Hepatic stellate cell (primary cell): ENCODE measurements around the gene LGALS3.

Source experiments
- DNase-seq: peaks from one replicate; pipeline ENCODE4 v3.0.0; 2011; ENCODE audit warnings: low spot score

The LGALS3 gene

DNA sequence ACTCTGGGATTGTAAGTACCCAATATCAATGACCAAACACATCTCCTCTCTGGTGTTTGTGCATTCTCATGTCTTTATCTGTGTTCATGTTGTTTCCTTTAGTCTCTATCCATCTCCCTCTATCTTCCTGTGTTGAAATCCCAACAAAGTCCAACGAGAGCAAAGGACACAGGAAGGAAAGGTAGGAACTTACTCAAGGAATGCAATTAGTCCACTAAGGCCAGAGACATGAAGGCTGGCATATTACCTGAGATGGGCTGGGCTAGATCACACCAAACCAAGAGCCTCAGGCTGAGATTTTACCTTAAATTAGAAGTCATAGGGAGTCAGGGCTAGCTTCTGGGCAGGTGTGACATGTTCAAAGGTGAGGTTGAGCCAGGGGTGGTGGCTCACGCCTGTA lies 14.3 kb upstream of the LGALS3 start:
- no peak for DNase-seq

DNA sequence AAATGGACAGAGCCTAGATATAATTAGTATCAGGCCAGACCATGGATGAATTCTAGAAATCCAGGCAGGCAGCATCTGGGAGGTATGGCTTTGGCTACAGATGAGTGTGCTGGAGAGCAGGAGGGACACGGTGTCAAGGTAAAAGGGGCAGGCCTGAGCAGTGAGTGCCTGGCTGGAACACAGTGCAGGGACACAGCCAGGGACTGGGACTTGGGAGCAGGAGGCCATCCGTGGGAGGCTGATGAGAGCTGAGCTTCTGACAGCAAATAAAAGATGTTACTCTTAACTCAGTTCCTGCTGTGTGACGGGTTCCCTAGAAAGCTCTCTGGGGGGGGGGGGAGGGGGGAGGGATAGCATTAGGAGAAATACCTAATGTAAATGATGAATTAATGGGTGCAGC lies 13.6 kb upstream of the LGALS3 start:
- DNase-seq = no peak

DNA sequence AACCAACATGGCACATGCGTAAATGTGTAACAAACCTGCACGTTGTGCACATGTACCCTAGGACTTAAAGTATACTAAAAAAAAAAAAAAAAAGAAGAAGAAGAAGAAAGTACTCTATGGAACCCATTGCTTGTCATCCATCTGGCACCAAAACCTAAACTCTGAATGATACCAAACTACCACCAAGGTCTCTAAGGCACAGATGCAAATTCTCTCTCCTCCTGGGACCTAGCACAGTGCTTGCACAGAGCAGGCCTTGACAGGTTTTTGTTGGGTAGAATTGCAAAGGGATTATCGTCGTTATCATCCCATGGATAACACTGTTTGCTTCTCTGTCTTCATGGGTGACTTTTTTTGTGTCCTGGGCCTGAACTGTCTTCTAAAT lies 13.2 kb upstream of the LGALS3 start:
- DNase-seq = no peak

DNA sequence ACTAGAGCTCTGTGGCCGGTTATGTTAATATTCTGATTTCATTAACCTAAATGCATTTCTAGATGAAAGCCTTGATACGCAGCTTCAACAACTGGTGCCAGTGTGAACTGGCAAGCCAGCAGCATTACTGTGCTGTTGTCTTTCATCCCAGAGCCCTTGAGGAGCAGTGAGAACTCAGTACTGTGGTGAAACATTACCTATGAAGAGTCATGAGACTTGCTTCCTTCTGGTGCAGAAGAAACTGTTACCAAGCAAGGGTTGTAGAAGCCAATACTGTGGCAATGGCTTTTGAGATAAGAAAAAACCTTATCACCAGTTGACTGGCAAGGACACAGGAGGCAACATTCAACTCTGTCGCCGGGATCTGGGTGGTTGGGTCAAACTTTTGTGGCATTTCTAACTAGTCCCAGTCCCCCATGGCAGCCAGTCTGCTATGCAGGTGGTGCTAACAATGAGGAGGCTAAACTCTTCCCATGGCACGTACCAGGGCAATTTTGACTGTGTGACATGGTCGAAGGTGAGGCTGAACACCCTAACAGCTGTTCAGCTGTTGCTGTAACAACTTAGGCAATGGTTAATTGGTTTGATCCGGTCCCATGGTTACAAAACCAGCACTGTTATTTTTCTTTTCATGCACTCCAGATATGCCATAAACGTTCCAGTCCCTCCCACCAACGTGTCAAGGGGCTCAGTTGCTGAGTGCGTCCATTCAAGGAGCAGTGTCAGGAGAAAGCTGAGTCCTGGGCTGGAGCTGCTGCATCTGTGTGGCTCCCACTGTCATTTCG lies 12.6 kb upstream of the LGALS3 start:
- no peak for DNase-seq

DNA sequence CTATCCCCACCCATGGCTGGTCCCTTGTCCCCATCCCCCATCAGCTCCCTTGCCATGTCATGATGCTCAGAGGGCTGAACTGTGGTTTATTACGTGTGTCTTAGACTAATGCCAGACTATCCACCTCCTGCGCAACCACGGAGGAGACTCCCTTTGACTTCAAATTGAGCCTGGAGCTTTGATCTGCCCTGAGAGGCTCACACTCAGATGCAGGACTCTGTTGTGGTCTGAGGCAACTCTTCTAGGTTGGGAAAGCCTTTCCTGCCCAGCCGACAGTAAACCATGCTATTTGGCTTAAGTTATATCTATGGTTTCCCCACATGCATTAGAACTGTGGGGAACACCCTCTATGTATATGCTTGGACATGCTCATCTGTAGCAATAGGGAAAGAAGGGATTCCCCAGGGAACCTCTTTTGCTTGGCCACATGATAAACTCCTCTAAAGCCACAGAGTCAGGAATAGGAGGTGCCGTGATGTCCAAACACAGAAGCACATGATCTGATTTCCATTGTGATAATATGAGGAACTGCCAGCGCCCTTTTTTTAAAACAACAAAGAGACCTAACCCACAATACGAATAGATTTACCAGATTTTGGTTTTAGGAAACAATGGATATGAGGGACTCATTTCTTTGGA lies 11.1 kb upstream of the LGALS3 start:
- no peak for DNase-seq

DNA sequence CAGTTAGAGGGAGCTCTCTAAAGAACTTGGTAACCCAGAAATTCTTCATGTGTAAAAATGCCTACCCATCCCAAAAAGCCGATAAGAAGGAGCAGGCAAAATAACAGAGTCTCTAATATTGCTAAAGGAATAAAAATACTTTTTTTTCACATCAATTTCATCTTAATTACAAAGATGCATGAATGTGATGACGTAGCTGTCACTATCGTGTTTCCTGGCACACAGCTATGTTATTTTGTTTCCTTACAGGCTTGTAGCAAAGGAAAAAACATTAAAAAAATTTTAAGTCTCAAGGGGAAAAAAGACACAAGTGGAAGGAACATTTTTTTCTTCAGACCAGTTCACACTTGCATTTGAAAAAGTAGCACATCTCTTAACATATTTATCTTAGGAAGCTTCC lies 10.3 kb upstream of the LGALS3 start:
- no peak for DNase-seq

DNA sequence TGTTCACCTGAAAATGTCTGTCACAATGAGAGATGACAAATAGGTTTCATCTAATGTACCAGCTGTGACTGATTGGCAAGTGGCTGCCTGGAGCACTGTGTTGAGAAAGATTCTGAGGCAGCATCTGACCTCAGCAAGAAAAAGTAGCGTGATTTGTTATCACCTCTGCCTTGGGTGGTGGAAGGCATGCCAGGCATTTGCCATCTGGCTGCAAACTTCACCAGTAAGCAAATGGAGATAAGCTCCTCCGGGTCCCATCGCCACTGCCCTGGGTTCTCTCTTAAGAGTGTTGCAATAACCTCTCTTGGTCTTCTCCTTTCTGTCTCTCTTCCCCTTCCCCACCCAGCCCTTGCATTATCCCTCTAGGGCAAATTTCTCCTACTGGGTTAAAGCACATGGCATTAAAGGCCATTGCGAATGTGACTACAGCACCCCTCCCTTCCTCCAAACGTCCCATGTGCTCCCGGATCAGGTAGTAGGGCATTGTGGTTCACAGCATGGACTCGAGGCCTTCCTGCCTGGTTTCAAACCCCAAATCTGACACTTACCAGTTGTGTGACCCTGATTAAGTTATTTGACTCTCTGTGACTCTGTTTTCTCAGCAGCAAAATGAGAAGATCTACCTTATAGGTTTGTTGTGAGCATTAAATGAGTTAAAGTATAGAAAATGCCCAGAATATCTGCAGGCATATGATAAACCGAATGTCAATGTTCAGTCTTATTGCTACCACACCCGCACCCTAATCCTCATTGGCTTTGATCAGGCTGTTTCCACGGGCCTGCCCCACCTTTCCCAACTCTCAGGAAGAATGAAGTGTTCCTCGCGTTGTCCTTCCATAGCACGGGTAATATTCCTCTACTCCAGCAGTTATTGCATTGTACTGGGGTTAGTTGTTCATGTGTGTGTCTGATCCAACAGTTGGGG lies 8.2 kb upstream of the LGALS3 start:
- DNase-seq = no peak

DNA sequence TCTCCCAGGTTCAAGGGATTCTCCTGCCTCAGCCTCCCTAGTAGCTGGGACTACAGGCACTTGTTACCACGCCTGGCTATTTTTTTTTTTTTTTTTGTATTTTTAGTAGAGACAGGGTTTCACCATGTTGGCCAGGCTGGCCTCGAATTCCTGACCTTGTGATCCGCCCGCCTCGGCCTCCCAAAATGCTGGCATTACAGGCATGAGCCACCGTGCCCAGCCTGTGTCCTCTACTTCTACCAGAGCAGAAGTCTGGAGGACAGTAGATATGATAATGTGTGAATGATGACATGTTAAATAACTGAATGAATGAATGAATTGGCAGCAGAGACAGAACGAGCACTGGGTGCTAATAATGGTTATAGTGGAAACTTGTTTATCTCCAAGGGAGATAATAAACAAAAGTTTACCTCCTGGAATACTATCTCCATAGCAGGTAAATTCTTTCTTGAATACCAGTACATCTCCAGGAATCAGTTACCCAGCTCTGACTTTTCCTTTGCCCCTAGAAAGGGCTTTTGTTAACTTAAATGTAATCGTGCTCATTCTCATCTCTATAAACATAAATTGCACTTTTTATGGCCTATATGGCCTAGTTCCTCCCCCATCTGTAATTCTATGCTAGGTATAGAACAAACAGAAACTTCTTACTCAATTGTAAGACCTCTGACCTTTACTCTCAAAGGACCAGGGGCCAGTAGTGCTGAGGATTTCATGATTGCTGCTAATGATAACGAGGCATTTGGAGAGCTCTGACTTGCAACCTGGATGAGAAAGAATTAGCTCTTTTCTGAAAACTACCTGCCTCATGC lies 7.2 kb upstream of the LGALS3 start:
- no peak for DNase-seq

DNA sequence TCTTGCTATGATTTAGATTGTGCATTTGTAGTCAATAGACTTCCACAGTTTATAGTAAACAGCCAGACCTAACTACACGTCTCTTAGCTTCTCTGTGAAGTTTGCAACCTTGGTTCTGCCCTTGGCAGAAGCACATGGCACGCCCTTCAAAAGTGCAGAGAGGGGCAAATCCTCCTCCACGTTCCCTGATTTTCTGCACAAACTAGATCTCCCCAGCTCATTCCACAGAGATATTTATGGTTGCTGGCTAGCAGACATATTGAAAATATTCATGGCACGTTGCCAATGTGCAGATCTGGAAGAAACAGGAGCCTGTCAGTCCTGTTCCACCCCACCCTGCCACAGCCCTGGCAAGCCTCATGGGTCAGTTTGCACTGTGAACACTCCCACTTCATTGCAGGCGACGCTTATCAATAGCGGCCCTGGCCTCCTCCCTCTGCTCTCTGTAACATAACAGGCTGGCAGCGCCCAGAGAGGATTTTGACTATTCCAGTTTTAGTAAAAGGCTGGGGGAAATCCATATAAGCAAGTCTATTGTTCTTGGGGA lies 6.5 kb upstream of the LGALS3 start:
- DNase-seq = no peak

DNA sequence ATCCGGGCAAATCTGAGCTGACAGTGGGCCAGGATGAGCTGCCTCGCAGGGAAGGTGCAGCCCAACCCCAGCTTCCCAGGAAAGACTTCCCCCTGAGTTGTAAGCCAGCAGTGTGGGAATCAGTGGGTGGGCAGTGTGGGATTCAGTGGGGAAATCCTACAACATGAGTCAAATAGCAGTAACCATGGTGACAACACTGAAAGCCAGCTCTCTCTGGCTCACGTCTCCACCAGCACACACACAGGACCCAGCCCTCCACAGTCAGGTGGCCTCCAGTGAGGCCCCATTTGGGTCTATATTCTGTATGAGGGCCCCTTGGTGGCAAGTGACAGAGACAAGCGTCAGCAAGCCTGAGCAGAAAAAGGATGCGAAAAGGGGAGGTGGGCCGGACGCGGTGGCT lies 6.0 kb upstream of the LGALS3 start:
- DNase-seq = peak; percentile 90

DNA sequence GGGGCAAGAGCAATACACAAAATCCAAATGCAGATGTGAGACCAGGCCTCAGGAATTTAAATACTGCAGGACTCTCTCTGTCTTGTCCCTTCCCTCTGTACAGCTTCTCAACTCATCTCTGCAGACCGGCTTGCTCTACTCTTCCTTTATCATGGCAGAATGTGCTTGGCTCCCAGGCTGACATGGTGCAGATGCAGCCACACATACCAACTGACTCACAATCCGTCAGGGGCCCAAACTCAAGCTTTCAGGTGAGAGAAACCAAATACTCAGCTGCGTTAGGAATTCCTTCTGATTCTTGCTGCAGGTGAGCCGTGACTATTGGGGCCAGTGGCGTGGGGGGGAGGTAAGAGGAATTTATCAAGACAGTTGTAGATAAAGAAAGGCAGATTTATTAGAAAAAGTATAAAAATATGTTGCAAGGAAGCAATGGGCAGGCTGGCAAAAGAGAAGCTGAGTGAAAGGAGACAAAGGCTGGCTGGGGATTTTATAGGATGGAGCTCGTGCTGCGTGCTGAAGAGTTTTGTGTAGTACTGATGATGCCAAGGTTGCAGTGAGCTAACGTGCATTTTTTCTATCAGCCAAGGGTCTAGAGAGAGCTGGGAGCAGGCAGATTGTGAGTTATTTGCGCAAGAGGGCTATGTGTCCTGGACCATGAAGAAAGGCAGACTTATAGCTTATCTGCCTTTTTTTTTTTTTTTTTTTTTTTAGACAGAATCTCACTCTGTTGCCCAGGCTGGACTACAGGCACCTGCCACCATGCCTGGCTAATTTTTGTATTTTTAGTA lies 5.0 kb upstream of the LGALS3 start:
- no peak for DNase-seq

DNA sequence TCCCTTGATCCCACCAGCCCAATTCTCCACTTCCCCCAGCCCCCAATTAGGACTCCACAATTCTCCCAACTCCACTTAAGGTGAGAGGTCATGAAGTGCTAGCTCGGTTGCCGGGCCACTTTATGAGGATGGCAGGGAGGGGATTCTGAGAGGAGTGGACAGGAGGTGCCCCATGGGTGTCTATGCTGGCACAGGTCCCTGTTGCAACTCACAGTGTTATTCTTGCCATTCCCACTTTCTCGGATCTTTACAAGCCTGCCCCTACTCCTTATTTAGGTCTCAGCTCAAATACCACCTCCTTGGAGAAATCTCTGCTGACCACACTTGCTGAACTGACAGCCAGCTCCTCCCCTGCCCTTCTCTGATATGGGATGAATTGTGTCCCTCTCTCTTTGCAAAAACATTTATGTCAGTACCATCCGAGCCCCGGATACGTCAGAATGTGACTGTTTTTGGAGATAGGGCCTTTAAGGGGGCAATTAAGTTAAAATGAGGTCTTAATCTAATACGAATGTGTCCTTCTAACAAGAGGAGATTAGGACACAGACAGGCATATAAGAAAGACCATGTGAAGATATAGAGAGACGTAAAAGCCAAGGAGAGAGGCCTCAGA lies 4.2 kb upstream of the LGALS3 start:
- no peak for DNase-seq

DNA sequence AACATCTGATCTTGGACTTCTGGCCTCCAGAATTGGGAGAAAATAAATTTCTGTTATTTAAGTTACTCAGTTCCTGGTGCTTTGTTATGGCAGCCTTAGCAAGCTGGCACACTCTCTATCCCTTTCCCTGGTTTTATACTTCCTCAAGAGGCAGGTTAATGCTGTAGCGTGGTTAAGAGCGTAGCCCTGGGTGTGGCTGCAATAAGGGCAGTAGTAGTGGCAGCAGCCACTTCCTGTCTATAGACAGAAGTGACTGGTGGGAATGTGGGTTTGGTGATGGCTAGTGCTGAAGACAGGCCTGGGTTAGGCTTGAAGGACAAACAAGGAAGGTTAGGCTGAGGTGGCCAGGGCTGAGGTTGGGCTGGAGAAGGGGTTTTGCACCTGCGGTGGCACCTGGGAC lies 3.6 kb upstream of the LGALS3 start:
- DNase-seq = no peak

DNA sequence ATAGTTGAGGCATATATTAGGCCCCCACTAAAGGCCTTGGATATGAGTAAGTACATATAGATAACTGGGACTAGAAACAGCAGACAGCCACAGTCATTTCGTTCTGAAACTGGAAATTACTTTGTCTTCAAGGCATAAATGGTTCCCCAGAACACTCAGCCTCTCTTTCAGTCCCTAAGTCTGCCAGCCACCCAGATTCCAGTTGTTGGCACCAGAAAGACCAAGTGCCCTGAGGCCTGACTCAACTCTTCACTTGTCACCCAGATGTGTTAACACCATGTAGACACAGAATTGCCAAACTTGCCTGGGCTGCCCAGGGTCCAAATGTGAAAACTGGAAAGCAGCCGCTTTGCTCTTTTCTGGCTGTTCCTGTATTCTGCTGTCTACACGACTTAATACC lies 3.0 kb upstream of the LGALS3 start:
- DNase-seq = no peak

DNA sequence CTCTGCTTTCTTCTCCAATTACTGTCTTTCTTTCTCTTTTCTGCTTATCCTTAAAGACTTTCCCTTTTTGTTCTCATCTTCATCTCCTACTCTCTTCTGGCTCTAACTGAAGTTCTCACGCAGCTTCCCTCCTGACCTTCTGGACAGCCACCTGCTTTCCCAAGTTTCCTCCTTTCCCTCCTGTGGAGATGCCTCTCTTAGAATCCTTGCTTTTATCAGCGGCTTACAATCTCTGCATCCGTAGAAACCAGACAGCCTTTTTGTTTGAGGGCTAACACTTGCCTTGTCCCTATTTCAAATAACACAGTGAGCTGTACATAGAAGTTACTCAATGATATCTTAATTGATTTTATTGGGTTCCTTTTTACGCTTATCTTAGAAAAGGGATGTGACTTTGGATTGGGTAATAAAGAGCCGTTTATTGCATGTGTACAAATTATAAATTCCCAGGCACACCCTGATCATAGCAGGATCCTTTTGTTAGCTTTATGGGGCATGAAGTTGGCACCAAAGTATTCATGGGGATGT lies 2.1 kb upstream of the LGALS3 start:
- DNase-seq = no peak

DNA sequence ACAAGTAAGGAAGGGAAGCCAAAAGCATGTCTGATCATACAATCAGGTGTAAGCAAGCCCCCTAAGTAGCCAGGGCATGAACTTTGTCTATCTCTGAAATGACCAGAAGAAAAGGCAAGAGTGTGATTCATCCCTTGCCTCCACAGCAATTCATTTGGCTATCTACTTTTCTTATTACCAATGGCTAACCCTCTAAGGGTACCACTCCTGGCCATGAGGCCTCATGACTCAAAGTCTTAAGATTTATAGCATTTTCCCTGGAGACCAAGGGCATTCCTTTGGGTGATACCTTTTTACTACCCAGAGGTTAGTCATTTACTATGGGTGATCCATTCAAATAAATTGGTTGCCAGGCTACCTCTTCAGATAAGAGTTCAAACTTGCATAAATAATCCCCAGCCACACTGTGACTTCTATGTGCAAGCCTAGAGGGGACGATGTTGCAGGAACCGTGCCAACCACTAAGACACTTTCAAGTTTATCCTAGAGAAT lies 1.5 kb upstream of the LGALS3 start:
- peak; percentile 58 for DNase-seq

DNA sequence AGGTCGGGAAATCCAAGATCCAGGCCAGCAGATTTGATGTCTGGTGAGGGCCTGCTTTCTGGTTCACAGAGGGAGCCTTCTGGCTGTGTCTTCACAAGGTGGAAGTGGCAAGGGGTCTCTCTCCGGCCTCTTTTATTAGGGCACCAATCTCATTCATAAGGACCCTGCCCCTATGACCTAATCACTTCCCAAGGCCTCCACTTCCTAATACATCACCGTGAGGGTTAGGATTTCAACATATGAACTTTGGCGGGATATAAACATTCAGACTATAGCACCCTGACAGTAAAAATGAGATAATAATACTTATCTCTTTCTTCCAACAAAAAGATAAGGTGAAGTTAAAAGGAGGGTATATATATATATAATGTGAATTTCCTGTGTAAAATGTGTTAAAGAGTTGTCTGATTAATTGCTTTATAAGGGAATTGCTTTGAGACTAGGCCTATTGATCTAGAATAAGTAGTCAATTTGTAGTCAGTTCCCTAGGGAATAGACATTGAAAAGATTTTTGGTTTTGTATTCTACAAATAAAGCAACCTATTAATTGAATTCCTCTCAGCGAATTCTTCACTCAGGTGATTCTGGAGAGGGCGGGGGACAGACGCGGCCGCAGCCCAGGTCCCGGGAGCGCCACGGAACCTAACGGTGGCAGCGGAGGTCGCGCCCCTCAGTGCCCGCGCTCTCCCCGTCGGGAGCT lies 516 bp upstream of the LGALS3 start:
- no peak for DNase-seq

DNA sequence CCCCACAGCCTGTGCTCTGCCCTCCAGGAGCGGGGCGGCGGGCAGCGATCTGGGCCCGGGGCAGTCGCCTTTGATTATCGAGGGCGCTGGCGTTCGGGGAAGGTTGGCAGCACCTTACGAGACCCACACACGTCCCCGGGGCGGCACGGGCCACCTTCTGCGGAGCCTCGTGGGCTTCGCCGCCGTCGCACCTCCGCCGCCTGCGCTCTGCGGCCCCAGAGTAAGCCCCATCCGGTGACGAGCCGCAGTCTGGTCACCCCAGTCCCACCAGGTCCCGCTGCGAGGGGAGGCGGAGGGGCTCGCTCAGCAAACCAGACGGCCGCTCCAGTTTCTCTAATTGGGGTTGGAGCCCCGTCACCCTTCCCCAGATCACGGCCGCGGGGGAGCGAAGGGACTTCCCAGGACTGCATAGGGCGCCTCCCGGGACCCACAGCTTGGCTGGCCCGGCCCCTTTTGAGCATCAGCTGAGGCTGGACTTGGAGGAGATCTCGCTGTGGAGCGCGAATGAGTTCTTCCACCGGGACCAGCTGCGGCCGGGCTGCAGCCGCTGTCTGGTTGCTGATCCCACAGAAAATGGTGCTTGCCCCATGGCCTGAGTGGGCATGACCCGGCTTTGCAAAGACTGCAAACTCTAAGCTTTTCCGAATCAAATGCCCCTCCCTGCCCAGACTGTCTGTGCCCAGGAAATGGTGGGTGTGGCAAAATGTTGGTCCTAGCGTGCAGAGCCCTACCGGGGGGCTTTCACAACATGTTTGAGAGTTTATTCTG lies 560 bp downstream of the LGALS3 start:
- peak; percentile 84 for DNase-seq

DNA sequence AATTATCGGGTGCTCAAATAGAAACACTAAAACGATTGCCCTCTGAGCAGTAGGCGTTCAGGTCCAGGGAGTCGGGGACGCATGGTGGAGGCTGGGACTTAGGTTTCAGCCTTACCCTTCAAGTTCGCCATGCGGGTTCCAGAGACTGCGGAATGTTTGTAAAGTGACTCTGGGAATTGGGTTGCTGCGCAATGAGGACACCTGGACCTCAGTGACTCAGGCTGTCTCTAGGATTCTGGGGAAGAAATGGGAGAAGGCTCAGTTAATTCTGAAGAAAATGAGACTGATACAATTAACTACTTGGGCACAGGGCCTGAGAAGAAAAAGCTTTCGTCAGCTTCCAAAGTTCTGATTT lies 1.1 kb downstream of the LGALS3 start:
- no peak for DNase-seq
